Left renal cortex interstitium (tissue), 4 donors: ENCODE measurements around the gene AP5Z1. TPM values are rescaled to one million over a fixed set of nuclear protein-coding genes. Genes with fewer than 3 reads are reported as not detected.

Experiments used
- DNase-seq, 4 donors: peaks; one replicate each; pipeline ENCODE4 v3.0.0-alpha.2; 2013; ENCODE audit warnings: low read depth in 4 of 4, low spot score in 2 of 4, missing footprints in 1 of 4
- polyA plus RNA-seq, 4 donors: library from polyadenylated mRNA; unstranded; fragments of 120-200 nt; gene quantifications; one replicate each; pipeline ENCODE4 v1.2.1, GENCODE V29; 2013; ENCODE audit not compliant: insufficient read length in 4 of 4

AP5Z1 gene
- polyA plus RNA-seq, 4 donors = 16.8 to 35.1 (median 27.5) TPM

DNA sequence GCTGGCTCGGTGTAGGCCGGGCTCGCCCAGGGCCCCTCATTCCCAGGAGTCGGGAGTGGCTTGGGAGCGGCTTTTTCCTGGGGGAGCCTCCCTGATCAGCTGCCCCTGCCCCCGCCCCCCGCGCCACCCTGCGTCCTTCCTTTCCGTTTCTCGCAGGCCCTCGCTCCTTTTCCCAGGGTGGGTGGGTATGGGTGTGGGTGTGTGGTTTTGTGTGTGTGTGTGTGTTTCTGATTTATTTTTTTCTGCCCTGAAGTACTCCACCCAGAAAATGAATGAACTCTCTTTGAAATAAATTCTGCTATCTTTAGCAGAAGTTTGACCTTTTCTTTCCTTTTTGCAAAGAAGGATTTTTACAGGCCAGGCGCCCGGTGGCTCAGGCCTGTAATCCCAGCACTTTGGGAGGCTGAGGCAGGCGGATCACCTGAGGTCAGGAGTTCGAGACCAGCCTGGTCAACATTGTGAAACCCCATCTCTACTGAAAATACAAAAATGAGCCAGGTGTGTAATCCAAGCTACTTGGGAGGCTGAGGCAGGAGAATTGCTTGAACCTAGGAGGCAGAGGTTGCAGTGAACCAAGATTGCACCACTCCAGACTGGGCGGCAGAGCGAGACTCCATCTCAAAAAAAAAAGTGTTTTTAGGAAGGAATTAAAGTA lies 30.0 kb upstream of the AP5Z1 start:
- DNase-seq = no peak

- no peak for DNase-seq
Measured at GRCh38 chr7:4745971-4746919, 29.2 kb upstream of the AP5Z1 start.

DNA sequence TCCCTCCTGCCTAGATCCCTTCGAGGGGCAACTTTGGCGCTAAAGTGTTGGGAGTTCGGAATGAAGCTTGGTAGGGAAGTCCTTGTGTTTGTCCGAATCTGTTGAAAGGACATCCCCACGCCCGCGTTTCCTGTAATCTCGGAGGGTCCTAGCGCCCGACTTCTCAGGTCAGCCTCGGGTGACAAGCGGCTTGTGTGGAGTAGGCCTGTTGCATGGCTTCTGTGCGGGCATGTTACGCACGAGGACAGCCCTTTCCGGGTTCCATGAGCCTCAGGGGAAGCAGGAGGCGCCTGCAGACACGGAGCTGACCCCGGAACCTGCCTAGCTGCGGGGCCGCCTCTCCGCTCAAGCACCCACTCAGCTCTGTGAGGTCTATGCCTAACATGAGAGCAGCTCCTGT lies 28.4 kb upstream of the AP5Z1 start:
- DNase-seq = no peak

- DNase-seq = no peak
Measured at GRCh38 chr7:4747746-4748145, 27.7 kb upstream of the AP5Z1 start.

DNA sequence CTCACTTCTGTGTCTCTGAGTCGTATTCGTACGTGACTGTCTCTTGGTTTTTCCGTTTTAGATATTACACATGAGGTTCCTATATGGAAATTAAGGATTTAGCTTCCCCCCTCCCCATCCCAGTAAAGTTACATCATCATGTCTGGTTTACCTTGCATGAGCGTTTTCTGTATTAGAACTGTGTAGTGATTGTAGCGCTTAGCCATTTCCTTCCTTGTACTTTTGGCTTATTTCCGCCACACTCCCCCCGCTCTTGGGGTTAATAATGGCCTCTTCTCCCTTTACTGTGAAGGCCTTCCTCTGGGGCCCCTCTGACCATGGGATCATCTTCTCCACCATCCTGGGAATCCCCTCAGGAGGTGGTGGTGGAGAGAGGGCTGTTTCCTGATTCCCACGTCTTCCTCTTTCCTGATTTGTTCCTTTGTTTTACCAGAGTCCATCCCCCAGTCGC lies 27.2 kb upstream of the AP5Z1 start:
- DNase-seq = no peak

GRCh38 chr7:4749363-4749762 lies 26.1 kb upstream of the AP5Z1 start:
- DNase-seq = no peak

DNA sequence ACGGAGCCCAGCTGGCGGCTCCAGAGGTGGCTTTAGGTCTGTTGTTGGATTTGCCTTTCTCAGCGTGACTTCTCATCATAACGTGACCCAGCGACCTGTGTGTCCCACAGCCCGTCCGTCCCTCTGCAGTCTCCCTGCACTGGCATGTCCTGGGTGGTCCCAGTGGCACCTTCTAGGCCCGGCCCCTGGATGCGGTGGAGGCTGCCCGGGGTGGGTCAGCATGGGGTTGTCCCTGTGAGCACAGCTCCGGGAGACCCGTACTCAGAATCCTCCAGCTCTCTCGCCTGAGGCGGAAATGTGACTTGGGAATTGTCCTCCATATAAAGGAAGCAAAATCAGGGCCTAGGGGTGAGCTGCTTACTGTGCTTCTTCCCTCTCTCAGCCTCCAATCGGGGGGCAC lies 25.6 kb upstream of the AP5Z1 start:
- DNase-seq = no peak

DNA sequence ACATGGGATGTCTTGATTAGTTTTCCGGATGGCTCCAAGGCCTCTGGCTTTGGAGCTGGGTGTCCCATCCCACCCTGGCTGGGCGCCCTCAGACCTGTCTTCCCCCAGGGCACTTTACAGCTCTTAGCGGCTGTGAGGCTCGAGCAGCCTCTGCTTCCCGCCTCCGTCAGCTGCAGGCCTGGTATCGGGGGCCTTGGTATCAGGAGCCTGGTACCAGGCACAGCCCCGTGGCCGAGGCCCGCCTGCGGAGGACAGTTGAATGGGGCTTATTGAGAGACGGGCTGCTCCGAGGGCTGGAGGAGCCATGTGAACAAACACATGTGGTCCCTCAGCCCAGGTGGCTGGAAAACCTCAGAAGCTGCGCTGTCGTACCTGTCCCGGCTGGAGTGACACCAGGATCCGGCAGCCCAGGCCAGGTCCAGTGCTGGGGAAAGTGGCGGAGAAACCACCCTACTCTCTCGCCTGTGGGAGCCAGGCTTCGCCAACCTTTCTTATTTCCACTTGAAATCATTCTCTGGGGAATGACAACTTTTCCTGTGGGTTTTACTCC lies 23.9 kb upstream of the AP5Z1 start:
- DNase-seq = no peak

DNA sequence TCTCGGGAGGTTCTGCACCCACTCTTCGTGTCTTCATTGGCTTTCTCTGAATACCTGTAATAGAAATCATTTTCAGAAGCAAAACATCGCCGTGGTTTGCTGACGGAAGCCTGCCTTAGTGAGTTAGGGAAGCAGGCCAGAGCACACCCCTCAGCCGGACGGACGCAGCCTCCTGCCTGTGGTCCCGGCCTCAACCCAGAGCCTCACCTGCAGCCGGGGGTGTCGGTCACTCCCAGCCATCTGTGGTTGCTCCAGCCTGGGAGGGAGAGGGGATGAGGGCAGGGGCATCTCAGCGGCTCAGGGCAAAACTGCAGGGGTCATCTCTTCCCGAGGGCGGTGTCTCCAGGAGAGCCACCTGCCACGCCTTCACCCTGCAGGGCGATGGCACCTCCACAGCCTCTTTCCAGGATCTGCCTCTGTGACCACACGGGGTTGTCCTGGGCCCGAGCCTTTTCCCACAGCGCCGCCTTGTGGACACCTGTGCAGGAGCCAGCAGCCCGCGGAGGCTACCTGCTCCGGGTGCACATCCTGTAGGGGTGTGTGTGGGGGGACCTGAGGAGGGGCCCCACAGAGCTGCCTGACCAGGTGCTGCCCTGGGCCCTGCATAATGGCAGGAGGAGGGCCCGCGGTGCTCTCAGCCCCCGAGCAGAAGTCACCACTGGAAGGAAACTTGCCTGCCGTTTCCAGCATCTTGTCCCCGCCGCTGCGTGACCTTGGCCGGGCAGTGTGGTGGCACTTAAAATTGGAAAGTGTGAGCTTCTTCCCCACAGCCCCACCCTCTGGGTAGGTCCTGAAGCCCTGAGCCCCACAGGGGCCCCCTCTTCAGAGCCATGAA lies 21.6 kb upstream of the AP5Z1 start:
- DNase-seq = no peak

DNA sequence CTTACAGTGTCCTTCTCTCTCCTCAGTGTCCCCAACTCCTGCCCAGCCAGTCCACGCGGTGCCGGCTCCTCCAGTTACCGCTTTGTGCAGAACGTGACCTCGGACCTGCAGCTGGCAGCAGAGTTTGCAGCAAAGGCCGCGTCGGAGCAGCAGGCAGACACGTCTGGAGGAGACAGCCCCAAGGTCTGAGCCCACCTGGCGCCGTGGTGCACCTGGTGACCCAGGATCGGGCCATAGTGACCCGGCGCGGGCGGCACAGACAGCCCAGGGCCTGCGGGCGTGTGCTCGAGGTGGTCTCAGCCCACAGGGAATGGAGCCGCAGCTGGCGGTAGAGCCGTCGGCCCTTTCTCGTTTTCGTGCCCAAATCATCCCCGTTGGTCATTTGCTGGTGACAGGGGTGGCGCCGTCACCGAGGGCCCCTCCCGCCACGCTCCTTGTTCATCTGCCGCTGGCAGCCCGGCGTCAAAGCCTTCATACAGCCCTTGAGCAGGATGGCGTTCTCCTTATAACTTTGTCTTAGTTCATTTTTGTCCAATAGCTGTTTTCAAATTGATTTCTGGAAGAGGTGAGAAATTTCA lies 20.9 kb upstream of the AP5Z1 start:
- no peak for DNase-seq

DNA sequence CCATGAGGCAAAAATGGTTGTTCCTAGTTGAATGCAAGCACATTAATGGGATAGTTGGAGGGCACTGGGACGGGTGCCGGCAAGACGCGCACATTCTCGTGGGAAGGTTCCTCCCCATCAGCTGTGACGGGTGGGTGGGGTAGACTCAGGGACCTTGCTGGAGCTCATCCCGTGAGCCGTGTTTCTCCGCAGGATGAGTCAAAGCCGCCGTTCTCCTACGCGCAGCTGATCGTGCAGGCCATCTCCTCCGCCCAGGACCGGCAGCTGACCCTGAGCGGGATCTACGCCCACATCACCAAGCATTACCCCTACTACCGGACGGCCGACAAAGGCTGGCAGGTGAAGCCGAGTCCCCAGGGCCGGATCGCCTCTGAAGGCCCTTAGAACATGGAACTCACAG lies 20.4 kb upstream of the AP5Z1 start:
- DNase-seq = no peak

- DNase-seq = no peak
Measured at GRCh38 chr7:4758111-4758510, 17.3 kb upstream of the AP5Z1 start.

- no peak for DNase-seq
Measured at GRCh38 chr7:4758791-4759190, 16.6 kb upstream of the AP5Z1 start.

- no peak for DNase-seq
Measured at GRCh38 chr7:4759211-4759610, 16.2 kb upstream of the AP5Z1 start.

- DNase-seq = no peak
Measured at GRCh38 chr7:4760952-4761351, 14.5 kb upstream of the AP5Z1 start.

DNA sequence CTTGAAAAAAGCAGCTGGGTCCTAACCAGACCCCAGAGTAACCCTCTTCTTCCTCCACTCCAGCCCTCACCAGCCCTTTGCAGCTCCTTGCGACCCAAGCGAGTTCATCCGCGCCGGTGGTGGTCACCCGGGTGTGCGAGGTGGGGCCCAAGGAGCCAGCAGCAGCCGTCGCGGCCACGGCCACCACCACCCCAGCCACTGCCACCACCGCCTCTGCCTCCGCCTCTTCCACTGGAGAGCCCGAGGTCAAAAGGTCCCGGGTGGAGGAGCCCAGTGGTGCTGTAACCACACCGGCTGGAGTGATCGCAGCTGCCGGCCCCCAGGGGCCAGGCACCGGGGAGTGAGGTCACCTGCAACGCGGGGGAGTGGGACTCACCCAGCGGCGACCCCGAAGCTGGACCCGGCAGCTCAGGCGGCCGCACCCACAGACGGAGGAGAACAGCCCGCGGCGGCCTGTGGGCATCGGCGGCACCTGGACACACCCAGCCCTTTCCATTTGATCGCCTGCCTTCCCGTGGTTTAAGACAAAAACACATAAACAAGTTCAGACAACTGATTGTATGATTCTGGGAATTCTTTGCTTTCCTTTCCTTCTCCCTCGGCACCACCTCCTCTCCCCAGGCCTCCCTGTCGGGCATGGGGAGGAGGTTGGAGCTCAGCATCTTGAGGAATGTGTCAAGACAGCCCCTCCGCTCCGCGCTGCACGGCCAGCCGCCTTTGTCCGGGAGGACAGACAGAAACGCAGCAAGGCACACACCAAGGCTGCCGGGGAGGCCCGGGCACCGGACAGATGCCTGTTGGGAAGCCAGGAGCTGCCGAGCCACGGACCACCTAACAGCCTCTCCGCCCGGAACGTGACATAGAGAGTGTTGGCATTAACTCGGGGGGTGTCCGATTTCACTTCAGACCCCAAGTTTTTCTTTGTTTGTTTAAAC lies 13.0 kb upstream of the AP5Z1 start:
- DNase-seq = no peak

DNA sequence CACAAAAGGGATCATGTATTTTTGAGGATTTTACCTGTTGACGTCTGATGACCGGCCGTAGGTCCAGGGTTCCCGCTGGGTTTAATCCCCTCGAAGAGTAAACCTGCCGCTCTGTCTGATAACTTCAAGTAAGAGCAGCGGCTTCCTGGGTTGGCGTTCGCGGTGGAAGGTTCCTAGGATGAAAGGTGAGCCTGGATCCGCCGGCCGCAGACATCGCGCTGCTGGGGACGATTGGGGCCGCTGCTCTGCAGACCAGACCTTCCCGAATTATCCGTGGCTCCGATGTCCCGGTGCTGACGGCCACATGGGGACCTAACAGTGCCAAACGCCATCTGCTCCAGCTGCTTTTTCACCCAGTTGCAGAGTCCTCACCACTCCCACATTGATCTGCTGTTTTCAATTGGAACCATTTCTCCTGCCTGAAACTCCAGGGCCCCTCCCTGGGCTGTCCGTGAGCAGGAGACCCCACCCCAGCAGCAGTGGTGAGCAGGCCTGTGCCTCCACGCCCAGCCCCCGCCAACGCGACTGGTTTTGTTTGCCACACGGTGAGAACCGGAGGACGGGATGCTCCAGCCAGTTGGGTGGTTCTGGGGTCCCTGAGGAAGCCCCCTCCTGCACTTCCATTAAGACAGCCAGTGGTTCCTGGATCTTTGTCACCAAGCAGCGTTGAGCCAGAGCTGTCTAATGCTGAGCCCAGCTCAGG lies 12.2 kb upstream of the AP5Z1 start:
- DNase-seq = no peak

DNA sequence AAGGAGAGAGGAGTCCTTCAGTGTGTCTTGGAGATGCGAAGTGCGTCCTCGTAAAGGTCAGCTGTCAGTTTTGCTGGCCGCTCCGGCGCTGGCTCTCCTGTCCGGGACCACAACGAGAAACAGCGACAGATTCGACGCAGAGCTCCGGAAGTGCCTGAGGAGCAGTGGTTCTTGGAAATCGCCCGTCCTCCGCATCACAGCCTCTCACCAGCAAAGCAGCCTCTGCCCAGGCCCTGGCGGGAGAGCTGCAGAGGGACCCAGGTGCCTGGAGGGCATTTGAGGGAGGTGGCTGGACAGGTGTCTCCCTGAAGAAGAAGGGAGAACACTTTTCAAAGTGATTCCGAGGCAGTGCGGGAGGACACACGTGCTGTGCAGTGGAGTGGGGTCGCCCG lies 11.6 kb upstream of the AP5Z1 start:
- no peak for DNase-seq
